Body of pancreas (tissue), 4 donors: ENCODE results near the gene CD48.

Source experiments
- CTCF ChIP-seq, 7 experiments: fragments of 450-650 bp in 4 of 7; fragments of 200-600 bp in 3 of 7; sonication (generic) in 3 of 7; IDR thresholded peaks; one replicate each; pipeline ENCODE4 v1.5.1; 2016 to 2019; ENCODE audit warnings: antibody characterized with exemption in 7 of 7
- POLR2A ChIP-seq, 3 donors: fragments of 450-650 bp; IDR thresholded peaks; one replicate each; pipeline ENCODE4 v1.6.1; 2016; ENCODE audit warnings: antibody characterized with exemption in 3 of 3, mild to moderate bottlenecking in 2 of 3

GRCh38 chr1:160748181-160748877 is 36.7 kb upstream of the CD48 start:
- TF ChIP-seq POLR2A (IDR thresholded peaks at IDR 0.05) (no peak), CTCF (IDR thresholded peaks at IDR 0.05) (peak in 1 of 7 experiments; percentile 15)
